ENCODE results near the gene VIPR1.

The VIPR1 gene

GRCh38 chr3:42511736-42512135 lies 9.3 kb downstream of the VIPR1 start:
- H3K27ac ChIP-seq (ENCODE audit: low read depth, low read length, severe bottlenecking): no peak overlapping the region
- WGBS, 2 experiments (ENCODE audit: insufficient coverage in 2 of 2): 86 to 100% methylated on average over 1 of the region's 2 CpGs
- H3K4me1 ChIP-seq (ENCODE audit: control insufficient read depth, insufficient read depth, low read length, poor library complexity, severe bottlenecking): no peaks in the 10 kb centered on the region
- H3K4me3 ChIP-seq (ENCODE audit: extremely low read depth, insufficient read depth, low read length, poor library complexity, severe bottlenecking): no peak overlapping the region
- no peaks in the 10 kb centered on the region for H3K36me3 ChIP-seq (ENCODE audit: control insufficient read depth, insufficient read depth, low read length)
- H3K9me3 ChIP-seq (ENCODE audit: control insufficient read depth, low read length): no peaks in the 10 kb centered on the region

GRCh38 chr3:42513121-42513520 lies 10.7 kb downstream of the VIPR1 start:
- Histone ChIP-seq H3K4me3 (ENCODE audit: extremely low read depth, insufficient read depth, low read length, poor library complexity, severe bottlenecking) (no peak overlapping the region), H3K4me1 (ENCODE audit: control insufficient read depth, insufficient read depth, low read length, poor library complexity, severe bottlenecking) (no peaks in the 10 kb centered on the region), H3K27ac (ENCODE audit: low read depth, low read length, severe bottlenecking) (no peak overlapping the region), H3K36me3 (ENCODE audit: control insufficient read depth, insufficient read depth, low read length) (no peaks in the 10 kb centered on the region), H3K9me3 (ENCODE audit: control insufficient read depth, low read length) (no peaks in the 10 kb centered on the region)
- 91 to 93% methylated on average over 3 of the region's 3 CpGs for WGBS, 2 experiments (ENCODE audit: insufficient coverage in 2 of 2)

- WGBS, 2 experiments (ENCODE audit: insufficient coverage in 2 of 2): 84 to 88% methylated on average over 5 of the region's 6 CpGs
- Histone ChIP-seq H3K36me3 (ENCODE audit: control insufficient read depth, insufficient read depth, low read length) (no peaks in the 10 kb centered on the region), H3K4me1 (ENCODE audit: control insufficient read depth, insufficient read depth, low read length, poor library complexity, severe bottlenecking) (no peaks in the 10 kb centered on the region), H3K9me3 (ENCODE audit: control insufficient read depth, low read length) (no peaks in the 10 kb centered on the region), H3K27ac (ENCODE audit: low read depth, low read length, severe bottlenecking) (no peak overlapping the region), H3K4me3 (ENCODE audit: extremely low read depth, insufficient read depth, low read length, poor library complexity, severe bottlenecking) (no peak overlapping the region)
Measured at GRCh38 chr3:42513521-42513920, 11.1 kb downstream of the VIPR1 start.

- Histone ChIP-seq H3K27ac (ENCODE audit: low read depth, low read length, severe bottlenecking) (no peak overlapping the region), H3K4me1 (ENCODE audit: control insufficient read depth, insufficient read depth, low read length, poor library complexity, severe bottlenecking) (no peaks in the 10 kb centered on the region), H3K4me3 (ENCODE audit: extremely low read depth, insufficient read depth, low read length, poor library complexity, severe bottlenecking) (no peak overlapping the region), H3K9me3 (ENCODE audit: control insufficient read depth, low read length) (no peaks in the 10 kb centered on the region), H3K36me3 (ENCODE audit: control insufficient read depth, insufficient read depth, low read length) (no peaks in the 10 kb centered on the region)
- 96 to 100% methylated on average over 4 of the region's 4 CpGs for WGBS, 2 experiments (ENCODE audit: insufficient coverage in 2 of 2)
Measured at GRCh38 chr3:42514876-42515275, 12.4 kb downstream of the VIPR1 start.

GRCh38 chr3:42515391-42515916 lies 13.0 kb downstream of the VIPR1 start:
- Histone ChIP-seq H3K27ac (ENCODE audit: low read depth, low read length, severe bottlenecking) (no peak overlapping the region), H3K9me3 (ENCODE audit: control insufficient read depth, low read length) (no peaks in the 10 kb centered on the region), H3K4me1 (ENCODE audit: control insufficient read depth, insufficient read depth, low read length, poor library complexity, severe bottlenecking) (no peaks in the 10 kb centered on the region), H3K36me3 (ENCODE audit: control insufficient read depth, insufficient read depth, low read length) (no peaks in the 10 kb centered on the region), H3K4me3 (ENCODE audit: extremely low read depth, insufficient read depth, low read length, poor library complexity, severe bottlenecking) (no peak overlapping the region)
- 92 to 93% methylated on average over 11 to 12 of the region's 12 CpGs for WGBS, 2 experiments (ENCODE audit: insufficient coverage in 2 of 2)

GRCh38 chr3:42515976-42516375 lies 13.5 kb downstream of the VIPR1 start:
- Histone ChIP-seq H3K36me3 (ENCODE audit: control insufficient read depth, insufficient read depth, low read length) (no peaks in the 10 kb centered on the region), H3K4me3 (ENCODE audit: extremely low read depth, insufficient read depth, low read length, poor library complexity, severe bottlenecking) (no peak overlapping the region), H3K9me3 (ENCODE audit: control insufficient read depth, low read length) (no peaks in the 10 kb centered on the region), H3K4me1 (ENCODE audit: control insufficient read depth, insufficient read depth, low read length, poor library complexity, severe bottlenecking) (no peaks in the 10 kb centered on the region), H3K27ac (ENCODE audit: low read depth, low read length, severe bottlenecking) (no peak overlapping the region)
- WGBS, 2 experiments (ENCODE audit: insufficient coverage in 2 of 2): 67 to 78% methylated on average over 1 to 2 of the region's 2 CpGs

GRCh38 chr3:42516443-42516842 lies 14.0 kb downstream of the VIPR1 start:
- WGBS, 2 experiments (ENCODE audit: insufficient coverage in 2 of 2): 90 to 96% methylated on average over 5 of the region's 5 CpGs

GRCh38 chr3:42517117-42517516 lies 14.7 kb downstream of the VIPR1 start:
- Histone ChIP-seq H3K9me3 (ENCODE audit: control insufficient read depth, low read length) (no peaks in the 10 kb centered on the region), H3K4me3 (ENCODE audit: extremely low read depth, insufficient read depth, low read length, poor library complexity, severe bottlenecking) (no peak overlapping the region), H3K36me3 (ENCODE audit: control insufficient read depth, insufficient read depth, low read length) (no peaks in the 10 kb centered on the region), H3K27ac (ENCODE audit: low read depth, low read length, severe bottlenecking) (no peak overlapping the region), H3K4me1 (ENCODE audit: control insufficient read depth, insufficient read depth, low read length, poor library complexity, severe bottlenecking) (no peaks in the 10 kb centered on the region)
- WGBS, 2 experiments (ENCODE audit: insufficient coverage in 2 of 2): 68 to 88% methylated on average over 3 of the region's 4 CpGs

More at GRCh38 chr3:42516443-42516842, 14.0 kb downstream of the VIPR1 start:
- no peaks in the 10 kb centered on the region for H3K36me3 ChIP-seq (ENCODE audit: control insufficient read depth, insufficient read depth, low read length)
- H3K4me1 ChIP-seq (ENCODE audit: control insufficient read depth, insufficient read depth, low read length, poor library complexity, severe bottlenecking): no peaks in the 10 kb centered on the region
- H3K27ac ChIP-seq (ENCODE audit: low read depth, low read length, severe bottlenecking): no peak overlapping the region
- no peaks in the 10 kb centered on the region for H3K9me3 ChIP-seq (ENCODE audit: control insufficient read depth, low read length)
- no peak overlapping the region for H3K4me3 ChIP-seq (ENCODE audit: extremely low read depth, insufficient read depth, low read length, poor library complexity, severe bottlenecking)

- H3K9me3 ChIP-seq (ENCODE audit: control insufficient read depth, low read length): no peaks in the 10 kb centered on the region
- H3K4me3 ChIP-seq (ENCODE audit: extremely low read depth, insufficient read depth, low read length, poor library complexity, severe bottlenecking): no peak overlapping the region
- H3K36me3 ChIP-seq (ENCODE audit: control insufficient read depth, insufficient read depth, low read length): no peaks in the 10 kb centered on the region
- 60 to 74% methylated on average over 3 to 5 of the region's 6 CpGs for WGBS, 2 experiments (ENCODE audit: insufficient coverage in 2 of 2)
- H3K4me1 ChIP-seq (ENCODE audit: control insufficient read depth, insufficient read depth, low read length, poor library complexity, severe bottlenecking): no peaks in the 10 kb centered on the region
- no peak overlapping the region for H3K27ac ChIP-seq (ENCODE audit: low read depth, low read length, severe bottlenecking)
Measured at GRCh38 chr3:42518800-42519567, 16.5 kb downstream of the VIPR1 start.

- Histone ChIP-seq H3K27ac (ENCODE audit: low read depth, low read length, severe bottlenecking) (no peak overlapping the region), H3K36me3 (ENCODE audit: control insufficient read depth, insufficient read depth, low read length) (no peaks in the 10 kb centered on the region), H3K9me3 (ENCODE audit: control insufficient read depth, low read length) (no peaks in the 10 kb centered on the region), H3K4me3 (ENCODE audit: extremely low read depth, insufficient read depth, low read length, poor library complexity, severe bottlenecking) (no peak overlapping the region), H3K4me1 (ENCODE audit: control insufficient read depth, insufficient read depth, low read length, poor library complexity, severe bottlenecking) (no peaks in the 10 kb centered on the region)
- WGBS, 2 experiments (ENCODE audit: insufficient coverage in 2 of 2): 83 to 100% methylated on average over 1 of the region's 2 CpGs
Measured at GRCh38 chr3:42519568-42519962, 17.1 kb downstream of the VIPR1 start.

- no peaks in the 10 kb centered on the region for H3K36me3 ChIP-seq (ENCODE audit: control insufficient read depth, insufficient read depth, low read length)
- H3K9me3 ChIP-seq (ENCODE audit: control insufficient read depth, low read length): no peaks in the 10 kb centered on the region
- 76 to 84% methylated on average over 3 of the region's 4 CpGs for WGBS, 2 experiments (ENCODE audit: insufficient coverage in 2 of 2)
- H3K4me1 ChIP-seq (ENCODE audit: control insufficient read depth, insufficient read depth, low read length, poor library complexity, severe bottlenecking): no peaks in the 10 kb centered on the region
- H3K4me3 ChIP-seq (ENCODE audit: extremely low read depth, insufficient read depth, low read length, poor library complexity, severe bottlenecking): no peak overlapping the region
- H3K27ac ChIP-seq (ENCODE audit: low read depth, low read length, severe bottlenecking): no peak overlapping the region
Measured at GRCh38 chr3:42520336-42520735, 17.9 kb downstream of the VIPR1 start.

Data from mesodermal cell (in vitro differentiated cells).